GM19372 (cell line): ENCODE results near the gene MAP3K19.

Experiments used
- ATAC-seq: cut with Tn5 transposase; IDR thresholded peaks from one replicate; pipeline ENCODE4 v1.9.1; 2021; ENCODE audit warnings: mild to moderate bottlenecking, low read depth, moderate library complexity; ENCODE audit not compliant: unreplicated experiment

The MAP3K19 gene

GRCh38 chr2:134936691-134937090 is 110.6 kb downstream of the MAP3K19 start:
- ATAC-seq = no peak

- ATAC-seq = no peak
Observed at GRCh38 chr2:134934641-134935040, 112.6 kb downstream of the MAP3K19 start.

GRCh38 chr2:134934150-134934549 is 113.1 kb downstream of the MAP3K19 start:
- no peak for ATAC-seq

- ATAC-seq = no peak
Observed at GRCh38 chr2:134933732-134934131, 113.5 kb downstream of the MAP3K19 start.

GRCh38 chr2:134932864-134933526 is 114.3 kb downstream of the MAP3K19 start:
- no peak for ATAC-seq

GRCh38 chr2:134927195-134927594 is 120.1 kb downstream of the MAP3K19 start:
- ATAC-seq = no peak

- no peak for ATAC-seq
Observed at GRCh38 chr2:134926231-134926931, 120.9 kb downstream of the MAP3K19 start.

- ATAC-seq = no peak
Observed at GRCh38 chr2:134924912-134925311, 122.3 kb downstream of the MAP3K19 start.

GRCh38 chr2:134919341-134920210 is 127.7 kb downstream of the MAP3K19 start:
- ATAC-seq = no peak

GRCh38 chr2:134918526-134919340 is 128.5 kb downstream of the MAP3K19 start, which contains the start of gene CCNT2:
Gene CCNT2, plus strand, starts transcription at chr2:134918822. Its CDS starts 33 bp downstream, at chr2:134918855.
- ATAC-seq = peak; percentile 73

- peak; percentile 63 for ATAC-seq
Observed at GRCh38 chr2:134917888-134918525, 129.2 kb downstream of the MAP3K19 start.

GRCh38 chr2:134917360-134917865 is 129.8 kb downstream of the MAP3K19 start:
- ATAC-seq = no peak
